Caco-2 (cell line): ENCODE results near the gene SPTLC2. TPM values are rescaled to one million over a fixed set of nuclear protein-coding genes. Genes with fewer than 3 reads are reported as not detected.

ENCODE experiments used
- BruUV-seq: library from RNA; stranded (reverse); fragments of 400-500 nt; replicated peaks from 2 replicates; lab custom pipeline; 2021; lab: Mats Ljungman, UMichigan
- CTCF ChIA-PET: fragments of 300-600 bp; sonication (Branson Sonifier 250); formaldehyde crosslinking; loops from one replicate; lab custom pipeline; 2022; ENCODE audit warnings: antibody characterized with exemption; lab: Charles Lee
- POLR2A ChIA-PET: fragments of 300-600 bp; sonication (Branson Sonifier 250); formaldehyde crosslinking; loops from one replicate; lab custom pipeline; 2022; ENCODE audit warnings: antibody characterized with exemption; lab: Charles Lee
- DNase-seq, 2 experiments: peaks; one replicate each; pipeline versions ENCODE4 v3.0.0 to v3.0.0-alpha.2; 2020 to 2022
- H3K27me3 ChIP-seq: replicated peaks from 2 replicates; pipeline ENCODE4 v1.6.0; 2011; ENCODE audit warnings: low read length; ENCODE audit not compliant: control insufficient read depth, insufficient read depth
- H3K36me3 ChIP-seq: 2 replicates; pipeline ENCODE4 v1.5.1; 2011; ENCODE audit warnings: low read length; ENCODE audit not compliant: control insufficient read depth, insufficient read depth
- H3K4me1 ChIP-seq: fragments of 250-450 bp; sonication (Bioruptor Pico); 2 replicates; pipeline ENCODE4 v1.5.1; 2020; ENCODE audit warnings: mild to moderate bottlenecking
- H3K4me3 ChIP-seq: 2 replicates; pipeline ENCODE4 v1.5.1; 2011; ENCODE audit warnings: low read depth, mild to moderate bottlenecking, control low read depth, low read length
- H3K9me3 ChIP-seq: fragments of 250-450 bp; sonication (Bioruptor Pico); 2 replicates; pipeline ENCODE4 v1.5.1; 2020; ENCODE audit warnings: mild to moderate bottlenecking, moderate library complexity
- H3K27ac Mint-ChIP-seq: one replicate; pipeline ENCODE4 v1.8.0; 2022; ENCODE audit warnings: mixed read lengths; ENCODE audit not compliant: unreplicated experiment
- H3K27me3 Mint-ChIP-seq: one replicate; pipeline ENCODE4 v1.8.0; 2022; ENCODE audit warnings: mixed read lengths; ENCODE audit not compliant: insufficient read depth, unreplicated experiment
- H3K36me3 Mint-ChIP-seq: one replicate; pipeline ENCODE4 v1.8.0; 2022; ENCODE audit warnings: mild to moderate bottlenecking, mixed read lengths; ENCODE audit not compliant: insufficient read depth, unreplicated experiment
- H3K4me1 Mint-ChIP-seq: one replicate; pipeline ENCODE4 v1.8.0; 2022; ENCODE audit warnings: low read depth, mixed read lengths; ENCODE audit not compliant: unreplicated experiment
- H3K4me3 Mint-ChIP-seq: one replicate; pipeline ENCODE4 v1.8.0; 2022; ENCODE audit warnings: mild to moderate bottlenecking, moderate library complexity, mixed read lengths; ENCODE audit not compliant: unreplicated experiment
- H3K9me3 Mint-ChIP-seq: one replicate; pipeline ENCODE4 v1.8.0; 2022; ENCODE audit warnings: mixed read lengths; ENCODE audit not compliant: unreplicated experiment
- intact Hi-C: fragments of 100-400 bp; cut with micrococcal nuclease; formaldehyde crosslinking; loops from one replicate; pipeline ENCODE4 v1.10.0; 2022; ENCODE audit not compliant: unreplicated experiment
- total RNA-seq: library from RNA; stranded (reverse); gene quantifications from 2 replicates; pipeline ENCODE4 v1.2.3, GENCODE V29; 2022
- TF ChIP-seq, protein P1 (sequence below), 2 experiments: fragments of 200-600 bp in 1 of 2; IDR thresholded peaks; 1 replicate in 1 of 2; 2 replicates in 1 of 2; pipeline versions ENCODE4 v1.5.1 to v1.8.0; 2011 to 2022; ENCODE audit warnings: antibody characterized with exemption in 1 of 2, control low read depth in 1 of 2, inconsistent platforms in 1 of 2, low read depth in 1 of 2, low read length in 1 of 2, mild to moderate bottlenecking in 1 of 2, moderate library complexity in 1 of 2; ENCODE audit not compliant: insufficient read depth in 1 of 2, severe bottlenecking in 1 of 2, unreplicated experiment in 1 of 2

The SPTLC2 gene
- total RNA-seq, 1 experiment from 2014 or later: 49.6 TPM

DNA sequence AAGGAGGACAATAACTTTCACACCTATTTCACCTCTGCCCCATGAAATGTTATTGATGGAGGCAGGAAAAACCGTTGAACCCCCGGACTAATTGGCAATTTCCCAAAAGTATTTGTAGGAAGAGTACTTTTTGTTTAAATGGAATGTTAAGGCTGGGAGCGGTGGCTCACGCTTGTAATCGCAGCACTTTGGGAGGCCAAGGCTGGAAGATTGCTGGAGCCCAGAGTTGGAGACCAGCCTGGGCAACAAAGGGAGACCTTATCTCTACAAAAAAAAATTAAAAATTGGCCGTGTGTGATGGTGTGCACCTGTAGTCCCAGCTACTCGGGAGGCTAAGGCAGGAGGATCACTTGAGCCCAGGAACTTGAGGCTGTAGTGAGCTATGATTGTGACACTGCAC is 26.0 kb upstream of the SPTLC2 start:
- no peak for DNase-seq
- intact Hi-C loops: no loop called here
- no peaks in the 10 kb centered on the region for H3K27me3 ChIP-seq
- H3K36me3 ChIP-seq: no peaks in the 10 kb centered on the region
- no peak overlapping the region for H3K4me3 ChIP-seq
- Mint-ChIP-seq H3K4me1 (peaks cover 7% of the 10 kb centered on the region), H3K27me3 (no peaks in the 10 kb centered on the region), H3K9me3 (no peaks in the 10 kb centered on the region), H3K36me3 (no peaks in the 10 kb centered on the region), H3K4me3 (no peak overlapping the region), H3K27ac (no peak overlapping the region)
- CTCF ChIA-PET: no interaction called here
- POLR2A ChIA-PET: no interaction called here
- H3K9me3 ChIP-seq: peaks cover 14% of the 10 kb centered on the region
- TF ChIP-seq, protein P1, sequence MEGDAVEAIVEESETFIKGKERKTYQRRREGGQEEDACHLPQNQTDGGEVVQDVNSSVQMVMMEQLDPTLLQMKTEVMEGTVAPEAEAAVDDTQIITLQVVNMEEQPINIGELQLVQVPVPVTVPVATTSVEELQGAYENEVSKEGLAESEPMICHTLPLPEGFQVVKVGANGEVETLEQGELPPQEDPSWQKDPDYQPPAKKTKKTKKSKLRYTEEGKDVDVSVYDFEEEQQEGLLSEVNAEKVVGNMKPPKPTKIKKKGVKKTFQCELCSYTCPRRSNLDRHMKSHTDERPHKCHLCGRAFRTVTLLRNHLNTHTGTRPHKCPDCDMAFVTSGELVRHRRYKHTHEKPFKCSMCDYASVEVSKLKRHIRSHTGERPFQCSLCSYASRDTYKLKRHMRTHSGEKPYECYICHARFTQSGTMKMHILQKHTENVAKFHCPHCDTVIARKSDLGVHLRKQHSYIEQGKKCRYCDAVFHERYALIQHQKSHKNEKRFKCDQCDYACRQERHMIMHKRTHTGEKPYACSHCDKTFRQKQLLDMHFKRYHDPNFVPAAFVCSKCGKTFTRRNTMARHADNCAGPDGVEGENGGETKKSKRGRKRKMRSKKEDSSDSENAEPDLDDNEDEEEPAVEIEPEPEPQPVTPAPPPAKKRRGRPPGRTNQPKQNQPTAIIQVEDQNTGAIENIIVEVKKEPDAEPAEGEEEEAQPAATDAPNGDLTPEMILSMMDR (IDR thresholded peaks at IDR 0.05; ENCODE audit: insufficient read depth in 1 of 2, low read depth in 1 of 2, low read length in 1 of 2, severe bottlenecking in 1 of 2, unreplicated experiment in 1 of 2): no peak
- BruUV-seq: no TSS peak
- H3K4me1 ChIP-seq: peaks cover 26% of the 10 kb centered on the region

- no TSS peak for BruUV-seq
- intact Hi-C loops: no loop called here
- Mint-ChIP-seq H3K36me3 (no peaks in the 10 kb centered on the region), H3K27me3 (no peaks in the 10 kb centered on the region), H3K4me1 (no peaks in the 10 kb centered on the region), H3K27ac (no peak overlapping the region), H3K9me3 (no peaks in the 10 kb centered on the region), H3K4me3 (no peak overlapping the region)
- Histone ChIP-seq H3K27me3 (no peaks in the 10 kb centered on the region), H3K9me3 (peaks cover 9% of the 10 kb centered on the region), H3K36me3 (no peaks in the 10 kb centered on the region), H3K4me1 (peaks cover 20% of the 10 kb centered on the region), H3K4me3 (no peak overlapping the region)
- ChIA-PET POLR2A (no interaction called here), CTCF (no interaction called here)
- TF ChIP-seq, protein P1 (IDR thresholded peaks at IDR 0.05; ENCODE audit: insufficient read depth in 1 of 2, low read depth in 1 of 2, low read length in 1 of 2, severe bottlenecking in 1 of 2, unreplicated experiment in 1 of 2): no peak
- no peak for DNase-seq
These were observed 25.3 kb upstream of the SPTLC2 start for GRCh38 chr14:77641534-77642341.

- H3K9me3 ChIP-seq: peaks cover 14% of the 10 kb centered on the region
- POLR2A ChIA-PET: no interaction called here
- no peaks in the 10 kb centered on the region for H3K36me3 ChIP-seq
- H3K4me3 Mint-ChIP-seq: no peak overlapping the region
- BruUV-seq: no TSS peak
- H3K4me1 ChIP-seq: peaks cover 23% of the 10 kb centered on the region
- no peaks in the 10 kb centered on the region for H3K36me3 Mint-ChIP-seq
- TF ChIP-seq, protein P1 (IDR thresholded peaks at IDR 0.05; ENCODE audit: insufficient read depth in 1 of 2, low read depth in 1 of 2, low read length in 1 of 2, severe bottlenecking in 1 of 2, unreplicated experiment in 1 of 2): no peak
- DNase-seq: no peak
- intact Hi-C loops: no loop called here
- H3K27me3 Mint-ChIP-seq: no peaks in the 10 kb centered on the region
- H3K27me3 ChIP-seq: no peaks in the 10 kb centered on the region
- CTCF ChIA-PET: no interaction called here
- H3K9me3 Mint-ChIP-seq: no peaks in the 10 kb centered on the region
- H3K4me1 Mint-ChIP-seq: no peaks in the 10 kb centered on the region
- H3K4me3 ChIP-seq: no peak overlapping the region
- H3K27ac Mint-ChIP-seq: no peak overlapping the region
These were observed 24.5 kb upstream of the SPTLC2 start for GRCh38 chr14:77640756-77641533.
